Stimulated activated CD4-positive, alpha-beta T cell treated with anti-CD3 and anti-CD28 coated beads, Interleukin-12 subunit alpha, Interleukin-12 subunit beta, amount 100 ng/mL, for 48 hours (primary cell): Measurements from ENCODE around the gene OTOG.

Experiments
- DNase-seq, 3 donors: peaks; one replicate each; pipeline ENCODE4 v3.0.0-alpha.2; 2020; ENCODE audit warnings: low read depth in 2 of 3, low spot score in 1 of 3

OTOG gene

DNA sequence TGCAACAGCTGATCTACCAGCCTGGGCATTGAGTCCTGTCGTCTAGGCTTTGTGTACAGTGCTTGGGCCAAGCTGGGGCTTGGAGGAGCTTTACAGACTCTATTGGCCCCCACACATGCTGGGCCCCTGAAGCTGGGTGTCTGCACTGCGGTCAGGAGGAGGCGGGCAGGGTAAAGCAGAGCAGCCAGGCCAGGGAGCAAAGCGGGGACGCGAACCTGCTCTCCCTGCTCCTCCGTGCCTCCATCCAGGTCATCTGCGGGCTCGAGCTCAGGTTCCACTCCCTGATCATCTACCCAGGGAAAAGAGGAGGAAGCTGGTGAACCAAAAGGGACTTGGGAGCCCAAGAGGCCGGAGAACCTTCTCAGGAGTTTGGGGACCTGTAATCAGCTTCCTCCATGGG is 29.9 kb upstream of the OTOG start:
- no peak for DNase-seq

DNA sequence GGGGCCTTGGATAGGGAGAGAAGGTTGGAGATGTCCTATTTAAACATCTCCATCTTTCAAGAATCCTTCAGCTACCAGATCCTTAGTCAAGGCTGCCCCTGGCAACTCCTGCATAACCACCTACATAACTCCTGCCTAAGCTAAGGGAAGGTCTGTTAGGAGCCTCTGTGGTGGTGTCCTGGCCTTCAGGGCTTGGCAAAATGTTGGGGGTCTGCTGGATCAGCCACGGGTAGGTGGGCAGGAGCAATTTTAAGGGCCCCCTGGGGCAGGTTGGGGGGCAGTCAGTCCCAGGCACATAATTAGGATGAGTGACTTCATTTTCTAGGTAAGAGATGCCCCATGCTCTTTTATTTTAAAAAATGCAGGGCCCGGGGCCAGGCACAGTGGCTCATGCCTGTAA is 28.7 kb upstream of the OTOG start:
- no peak for DNase-seq

DNA sequence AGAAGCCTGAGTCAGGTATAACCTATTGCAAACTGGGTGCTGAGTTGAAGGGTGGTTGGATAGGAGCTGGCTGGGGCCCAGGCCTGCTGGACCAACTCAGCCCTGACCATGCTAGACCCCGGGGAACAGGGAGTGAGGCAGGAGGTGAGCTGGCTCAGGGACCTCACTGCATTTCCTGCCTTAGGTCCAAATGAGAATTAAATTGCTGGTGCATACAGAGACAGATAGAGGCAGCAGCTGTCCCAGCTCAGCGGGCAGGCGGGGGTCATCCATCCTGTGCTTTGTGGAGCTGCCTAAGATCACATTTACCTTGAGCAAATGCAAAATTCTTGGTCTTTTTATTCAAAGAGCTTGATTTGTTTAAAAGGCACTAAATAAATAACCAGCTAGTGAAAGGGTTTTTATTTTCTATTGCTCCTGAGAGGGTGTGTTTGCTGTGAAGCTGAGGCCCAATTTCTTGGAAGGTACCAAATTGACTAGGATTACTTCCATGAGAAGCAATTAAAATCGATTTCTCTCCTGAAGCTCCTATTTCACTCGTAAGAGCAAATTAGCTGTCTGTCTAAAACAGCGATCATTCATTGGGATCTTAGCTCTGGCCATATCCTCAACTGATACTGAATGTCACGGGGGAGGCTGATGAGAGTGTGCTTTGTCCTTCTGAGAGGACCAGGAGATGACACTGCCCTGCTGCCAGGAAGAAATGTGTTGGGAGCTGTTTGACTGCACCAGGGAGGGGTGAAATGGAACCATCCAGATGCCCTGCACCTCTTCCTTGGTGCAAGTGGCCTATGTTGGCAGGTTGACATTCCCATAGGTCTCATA is 27.8 kb upstream of the OTOG start:
- no peak for DNase-seq

DNA sequence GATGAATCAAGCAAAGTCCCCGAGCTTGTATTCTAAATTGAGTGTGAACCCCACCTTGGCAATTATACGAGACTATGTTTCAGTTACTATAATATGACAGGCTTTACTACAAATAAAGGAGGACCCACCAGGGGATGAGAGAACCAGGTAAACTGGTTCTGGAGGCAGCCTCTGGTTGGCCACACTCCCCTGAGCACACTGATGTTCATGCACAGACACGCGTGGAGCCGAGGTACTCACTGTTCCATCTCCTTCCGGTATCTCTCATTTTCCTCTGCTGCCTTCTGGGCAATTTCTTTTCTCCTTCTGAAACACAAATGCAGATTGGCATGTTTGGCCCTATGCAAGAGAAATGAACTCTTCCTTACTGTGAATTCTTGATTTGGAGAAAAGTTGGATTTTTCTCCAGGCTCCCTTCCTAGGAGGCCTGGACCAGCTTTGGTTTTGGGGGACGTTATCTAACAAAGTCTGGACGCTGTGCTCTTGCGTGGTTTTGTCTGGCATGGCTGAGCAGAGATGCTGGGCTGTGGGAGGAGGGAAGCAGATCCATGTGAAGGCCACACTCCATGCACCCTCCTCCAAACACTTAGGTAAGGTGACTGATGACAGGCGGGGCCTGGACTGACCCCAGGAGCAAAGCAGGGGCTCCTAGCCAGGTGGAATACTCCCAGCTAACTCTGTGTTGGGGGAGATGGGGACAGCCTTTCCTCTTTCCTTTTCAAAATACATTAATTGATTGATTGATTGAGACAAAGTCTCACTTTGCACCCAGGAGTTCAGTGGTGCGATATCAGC is 25.8 kb upstream of the OTOG start:
- no peak for DNase-seq

DNA sequence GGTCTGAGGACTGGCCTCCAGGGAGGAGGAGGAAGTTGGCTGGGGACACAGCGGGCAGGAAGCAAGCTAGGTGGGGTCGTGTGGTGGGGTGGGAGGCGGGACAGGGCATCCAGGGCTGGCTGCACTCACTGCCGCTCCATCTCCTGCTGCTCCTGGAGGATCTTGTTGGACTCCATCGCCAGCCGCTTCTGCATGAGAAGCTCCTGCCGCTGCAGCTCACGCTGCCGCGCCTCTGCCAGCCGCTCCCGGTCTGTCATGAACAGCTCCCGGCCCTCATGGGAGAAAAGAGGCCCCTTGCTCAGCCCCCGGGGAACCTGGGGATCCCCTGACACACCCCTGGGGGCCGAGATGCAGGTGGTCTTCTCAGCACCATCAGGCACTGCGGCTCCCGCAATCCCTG is 24.4 kb upstream of the OTOG start:
- DNase-seq = no peak

DNA sequence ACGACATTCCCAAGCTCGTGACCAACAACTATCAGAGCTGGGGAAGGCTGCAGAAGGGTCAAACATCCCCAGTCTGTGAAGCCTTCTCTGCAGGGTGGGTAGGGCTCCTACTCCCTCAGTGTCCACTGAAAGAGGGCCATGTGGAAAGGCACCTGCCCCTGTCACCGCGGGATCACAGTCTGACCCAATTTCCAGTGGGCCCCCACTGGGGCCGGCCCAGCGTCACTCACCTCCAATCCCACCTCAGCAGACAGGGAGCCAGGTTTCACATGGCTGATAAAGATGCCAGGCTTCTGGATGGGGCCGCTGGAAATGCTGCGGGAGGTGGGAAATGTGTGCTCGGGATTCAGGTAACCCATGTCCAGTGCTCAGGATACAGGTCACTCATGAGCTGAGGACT is 22.8 kb upstream of the OTOG start:
- no peak for DNase-seq

DNA sequence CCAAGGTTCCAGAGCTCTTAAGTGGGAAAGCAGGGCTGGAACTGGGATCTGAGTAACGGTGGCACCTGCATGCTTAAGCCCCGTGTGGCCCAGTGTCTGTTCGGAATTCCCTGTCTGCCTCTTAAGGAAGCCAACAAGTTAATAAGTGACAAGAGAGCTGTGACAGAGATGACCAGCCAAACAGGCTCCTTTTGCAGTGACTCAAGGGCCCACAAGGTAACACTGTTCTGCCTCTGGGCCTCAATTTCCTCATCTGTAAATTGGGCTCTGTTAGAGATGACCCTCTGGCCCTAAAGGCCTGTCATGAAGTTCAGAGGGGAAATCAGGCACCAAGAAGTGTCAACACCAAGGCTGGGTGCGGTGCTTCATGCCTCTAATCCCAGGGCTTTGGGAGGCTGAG is 21.5 kb upstream of the OTOG start:
- DNase-seq = no peak

DNA sequence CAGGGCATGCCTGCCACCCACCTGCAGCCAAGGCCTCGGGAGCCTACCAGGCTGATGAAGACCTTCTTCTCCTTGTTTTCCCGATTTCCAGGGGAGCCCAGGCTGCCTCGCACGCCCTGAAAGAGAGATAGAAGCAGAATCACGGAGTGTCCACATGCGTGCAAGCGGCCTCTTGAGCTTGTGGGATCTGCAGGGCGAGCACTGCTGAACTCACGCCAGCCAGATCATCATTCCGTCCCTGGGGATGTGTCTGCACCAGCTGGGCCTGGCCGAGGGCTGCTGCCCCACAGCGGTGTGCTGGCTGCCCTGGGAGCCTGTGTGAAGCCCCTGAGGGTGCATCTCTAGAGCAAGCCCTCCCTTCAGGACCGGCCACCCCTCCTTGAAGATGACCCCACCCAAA is 20.7 kb upstream of the OTOG start:
- no peak for DNase-seq

DNA sequence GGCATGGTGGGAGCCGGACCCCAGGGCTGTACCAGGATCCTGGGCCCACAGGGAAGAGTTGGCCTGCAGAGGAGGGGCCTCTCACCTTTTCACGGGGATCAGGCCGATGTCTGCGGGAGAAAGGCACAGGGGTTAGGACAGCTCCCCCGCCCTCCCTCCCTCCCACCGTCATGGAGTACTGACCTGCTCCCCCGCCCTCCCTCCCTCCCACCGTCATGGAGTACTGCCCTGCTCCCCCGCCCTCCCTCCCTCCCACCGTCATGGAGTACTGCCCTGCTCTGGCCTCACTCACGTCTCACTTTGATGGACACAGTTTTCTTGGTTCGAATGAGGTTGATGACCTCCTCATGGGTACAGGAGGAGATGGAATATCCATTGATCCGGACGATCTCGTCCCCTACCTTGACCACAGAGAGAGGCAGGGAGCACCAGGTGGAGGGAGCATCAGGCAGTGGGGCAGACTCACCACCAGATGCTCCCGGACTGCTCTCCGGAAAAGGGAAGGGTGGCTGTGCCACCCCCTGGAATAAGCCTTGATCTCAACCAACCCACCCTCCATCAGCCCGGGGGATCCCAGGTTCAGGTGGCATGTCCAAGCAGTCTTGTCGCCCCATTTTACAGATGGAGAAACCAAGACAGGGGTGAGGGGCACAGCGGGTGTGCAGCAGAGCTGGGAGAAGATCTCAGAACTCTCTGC is 20.0 kb upstream of the OTOG start:
- no peak for DNase-seq

DNA sequence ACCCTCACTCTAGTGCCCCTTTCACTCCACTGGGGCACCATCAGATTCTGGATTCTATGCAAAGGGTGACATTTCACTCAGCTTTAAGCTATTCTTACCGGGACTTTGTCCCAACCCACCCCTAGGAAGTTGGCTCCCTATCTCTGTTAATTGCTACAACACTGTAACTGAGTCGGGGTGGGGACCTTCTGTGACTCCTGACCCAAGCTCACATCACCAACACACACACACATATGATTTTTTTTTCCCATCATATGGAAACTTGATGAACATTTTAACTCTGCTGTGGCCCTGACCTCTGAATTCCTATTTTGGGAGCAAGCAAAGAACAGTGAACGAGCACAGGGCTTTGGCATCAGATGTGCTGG is 19.4 kb upstream of the OTOG start:
- DNase-seq = no peak

DNA sequence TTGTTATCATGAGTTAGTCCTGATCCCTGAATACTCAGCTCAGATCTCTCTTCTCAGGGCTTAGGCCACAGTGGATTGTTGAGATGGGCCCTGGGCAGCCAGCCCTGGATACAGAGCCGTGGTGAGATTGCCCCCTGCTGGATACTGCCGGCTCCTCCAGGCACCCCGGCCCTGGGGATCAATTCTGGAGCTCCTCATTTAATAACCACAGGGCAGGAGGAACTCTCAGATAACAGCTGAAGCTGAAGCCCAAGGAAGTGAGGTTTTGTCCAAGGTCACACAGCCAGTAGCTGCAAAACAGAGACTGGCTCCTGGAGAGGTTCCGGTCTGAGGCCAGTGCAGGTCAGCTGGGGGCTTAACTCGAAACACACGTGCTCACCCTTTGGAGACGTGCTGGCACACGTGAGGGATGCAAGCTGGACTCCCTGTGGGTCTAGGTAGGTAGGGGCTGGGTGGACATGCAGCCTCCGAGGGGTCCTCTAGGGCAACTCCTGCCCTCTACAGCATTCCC is 18.8 kb upstream of the OTOG start:
- peak; percentile 16 to 67 (median 27) for DNase-seq

DNA sequence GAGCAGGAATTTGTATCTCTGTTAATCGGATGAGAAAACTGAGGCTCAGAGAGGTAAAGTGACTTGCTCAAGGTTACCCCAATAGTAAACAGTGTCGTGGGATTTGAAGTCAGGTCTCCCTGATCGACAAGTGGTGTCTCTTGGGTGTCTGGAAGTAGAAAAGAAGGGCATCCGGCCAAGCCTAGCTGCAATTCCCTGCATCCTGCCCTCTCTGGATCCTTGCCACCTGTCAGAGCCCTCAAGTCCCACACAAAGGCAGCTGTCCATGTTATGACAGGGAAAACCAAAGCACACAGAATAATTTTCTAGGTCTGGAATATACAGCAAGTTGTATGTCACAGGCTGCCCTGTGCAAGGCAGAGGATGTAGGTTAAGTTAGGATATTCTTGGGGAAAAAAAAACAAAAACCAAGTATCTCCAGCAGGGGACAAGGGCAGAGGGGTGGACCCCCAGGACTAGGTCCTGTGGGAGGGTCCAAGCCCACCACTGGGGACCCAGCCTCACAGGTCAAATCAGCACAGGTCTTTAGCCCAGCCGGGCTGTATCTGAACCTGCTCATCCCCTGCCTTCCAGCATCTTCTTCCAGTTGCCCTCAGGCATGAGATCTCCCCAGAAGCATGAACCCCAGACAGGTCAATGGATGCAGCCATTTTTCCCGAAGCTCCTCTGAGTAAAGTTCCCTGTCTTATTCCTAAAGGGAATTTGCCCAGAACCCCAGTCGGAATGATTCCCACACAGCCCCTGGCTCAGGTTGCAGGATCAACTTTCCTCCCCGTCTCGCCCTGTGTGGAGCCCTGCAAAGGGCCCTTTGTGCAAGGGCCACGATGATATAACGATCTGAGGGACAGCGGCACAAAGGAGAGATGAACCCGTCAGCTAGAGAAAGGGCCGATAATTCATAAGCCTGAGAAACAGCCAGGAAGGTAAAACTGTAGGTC is 17.9 kb upstream of the OTOG start:
- no peak for DNase-seq

DNA sequence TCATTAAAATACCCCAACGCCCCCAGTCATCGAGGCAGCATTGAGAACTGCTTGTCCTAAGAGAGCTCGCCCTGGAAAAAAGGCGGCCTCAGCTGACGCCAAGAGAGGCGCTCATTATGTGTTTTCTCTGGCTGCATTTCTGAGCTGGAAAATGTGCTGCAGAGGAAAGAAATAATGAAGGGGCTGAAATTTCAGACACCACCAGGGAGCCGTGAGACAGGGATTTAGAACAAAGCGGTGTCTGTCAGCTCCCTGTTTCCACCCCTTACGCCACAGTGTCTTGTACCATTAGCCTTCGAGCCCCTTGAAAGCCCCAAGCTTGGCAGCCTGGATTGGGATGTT is 17.2 kb upstream of the OTOG start:
- DNase-seq = no peak

DNA sequence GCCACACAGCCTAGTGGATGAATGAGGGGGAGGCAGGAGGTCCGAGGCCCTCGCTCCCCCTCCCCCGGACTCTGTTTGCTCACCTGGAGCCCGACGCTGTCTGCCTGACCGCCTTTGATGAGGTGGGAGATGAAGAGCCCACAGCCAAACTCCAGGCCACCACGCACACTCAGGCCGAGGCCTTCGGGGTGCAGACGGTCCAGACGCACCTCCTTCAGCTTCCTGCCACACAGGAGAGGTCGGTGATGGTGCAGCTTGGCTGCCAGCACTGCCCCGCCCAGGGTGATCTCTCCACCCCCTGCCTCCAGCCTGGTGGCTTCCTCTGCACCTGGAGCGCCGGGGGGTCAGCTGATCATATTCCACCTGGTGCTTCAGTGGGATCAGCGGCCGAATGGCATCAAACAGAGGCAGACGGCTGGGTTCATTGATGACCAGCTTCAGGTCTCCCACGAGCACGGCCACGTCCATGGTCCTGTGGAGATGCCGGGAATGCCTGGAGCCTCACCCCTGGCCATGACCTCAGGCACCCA is 15.9 kb upstream of the OTOG start:
- no peak for DNase-seq

DNA sequence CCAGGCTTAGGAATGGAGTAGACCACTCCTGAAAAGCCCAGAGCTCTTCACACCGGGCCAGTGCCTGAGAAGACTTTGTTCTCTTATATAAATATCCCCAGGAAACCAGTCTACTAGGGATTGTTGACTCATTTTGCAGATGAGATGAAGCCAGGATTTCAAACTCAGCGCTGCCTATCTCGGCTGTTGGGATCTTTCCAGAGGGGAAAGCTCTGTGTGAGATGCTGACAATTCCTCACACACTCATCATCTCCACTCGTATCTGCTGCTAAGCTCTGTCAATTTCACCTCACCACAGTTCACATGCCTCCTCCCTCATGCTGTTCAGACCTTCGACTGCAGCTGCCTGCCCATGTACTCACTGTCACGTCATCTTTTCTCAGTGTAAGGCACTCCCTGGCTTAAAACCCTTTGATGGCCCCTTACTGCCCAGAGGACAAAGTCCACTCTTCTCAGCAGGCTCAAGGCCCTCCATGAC is 15.4 kb upstream of the OTOG start:
- no peak for DNase-seq

DNA sequence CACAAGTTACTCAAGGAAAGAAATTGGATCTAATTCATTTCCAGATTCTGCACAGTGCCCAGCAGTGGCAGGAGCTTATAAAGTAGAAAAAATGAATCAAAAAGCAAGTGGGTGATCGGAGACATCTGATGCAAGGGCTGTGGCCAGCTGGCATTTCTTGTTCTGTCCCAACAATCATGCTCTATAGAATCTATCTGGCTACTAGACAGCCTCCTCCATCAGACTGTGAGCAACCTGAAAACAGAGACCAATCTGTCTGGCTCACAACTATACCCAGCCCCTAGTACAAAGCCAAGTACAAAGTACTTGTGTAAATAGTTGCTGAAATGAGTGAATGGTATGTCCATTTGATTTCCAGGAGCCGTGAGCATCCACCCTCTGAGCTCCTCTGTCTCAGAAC is 14.3 kb upstream of the OTOG start:
- no peak for DNase-seq

DNA sequence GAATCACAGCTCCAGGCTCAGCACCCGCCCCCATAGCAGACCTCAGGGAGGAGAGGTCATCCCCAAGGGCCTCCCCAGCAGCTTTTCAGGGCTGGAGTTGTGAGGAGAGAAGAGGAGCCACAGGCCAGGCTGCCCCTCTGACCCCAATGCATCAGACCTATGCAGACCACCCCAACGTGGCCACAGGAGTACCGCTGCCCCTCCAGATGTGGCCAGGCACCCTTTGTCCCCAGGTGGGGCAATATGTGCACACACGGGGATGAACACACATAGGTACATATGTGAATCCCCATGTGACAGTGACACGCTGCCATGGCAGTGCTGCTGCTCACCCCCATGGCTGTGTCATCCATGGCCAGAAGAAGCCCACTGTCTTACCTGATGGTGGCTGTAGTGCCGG is 13.7 kb upstream of the OTOG start:
- DNase-seq = no peak

DNA sequence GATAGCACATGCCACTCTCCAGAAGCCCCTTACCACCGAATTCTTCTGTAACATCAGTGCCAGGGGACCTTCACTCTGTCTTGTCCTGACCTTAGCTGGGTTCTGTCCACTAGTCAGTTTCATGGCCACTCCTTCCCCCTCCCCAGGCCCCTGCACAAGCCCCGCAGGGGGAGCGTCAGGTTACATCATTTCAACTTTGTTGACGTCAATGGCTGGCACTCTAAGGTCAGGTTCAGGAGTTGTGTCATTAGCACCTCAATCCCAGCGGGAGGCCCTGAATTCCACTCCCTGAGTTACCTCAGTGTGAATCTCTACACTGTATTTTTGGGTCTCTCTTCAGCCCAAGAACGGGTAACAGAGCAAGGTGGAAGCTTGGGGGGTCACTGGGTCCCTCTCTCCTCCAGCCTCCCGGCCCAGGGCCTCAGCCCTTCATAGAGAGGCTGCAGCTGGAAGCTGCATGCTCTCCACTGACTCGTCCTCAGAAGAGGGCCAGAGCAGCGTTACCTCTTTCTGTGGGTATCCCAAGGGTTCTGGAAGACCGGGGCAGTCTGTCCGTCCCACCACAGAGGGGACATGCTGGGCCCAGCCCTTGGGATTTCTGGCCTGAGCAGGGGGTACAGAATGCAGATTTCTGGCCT is 13.2 kb upstream of the OTOG start:
- no peak for DNase-seq

DNA sequence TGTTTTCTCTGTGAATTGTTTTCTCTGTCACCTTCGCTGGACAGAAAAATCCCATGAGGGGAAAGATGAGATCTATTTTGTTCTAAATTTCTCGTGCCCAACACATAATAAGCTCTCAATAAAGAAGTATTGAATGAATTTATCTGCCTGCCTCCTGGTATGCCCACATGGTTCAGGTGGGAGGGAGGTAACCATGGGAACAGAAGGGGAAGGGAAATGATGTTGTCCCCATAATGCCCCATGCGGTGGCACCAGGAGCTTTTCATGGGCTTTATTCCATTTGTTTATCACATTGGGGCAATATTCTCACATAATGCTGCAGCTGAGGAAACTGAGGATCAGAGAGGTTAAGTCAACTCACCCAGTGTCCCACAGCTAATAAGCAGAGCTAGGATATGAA is 11.6 kb upstream of the OTOG start:
- no peak for DNase-seq

DNA sequence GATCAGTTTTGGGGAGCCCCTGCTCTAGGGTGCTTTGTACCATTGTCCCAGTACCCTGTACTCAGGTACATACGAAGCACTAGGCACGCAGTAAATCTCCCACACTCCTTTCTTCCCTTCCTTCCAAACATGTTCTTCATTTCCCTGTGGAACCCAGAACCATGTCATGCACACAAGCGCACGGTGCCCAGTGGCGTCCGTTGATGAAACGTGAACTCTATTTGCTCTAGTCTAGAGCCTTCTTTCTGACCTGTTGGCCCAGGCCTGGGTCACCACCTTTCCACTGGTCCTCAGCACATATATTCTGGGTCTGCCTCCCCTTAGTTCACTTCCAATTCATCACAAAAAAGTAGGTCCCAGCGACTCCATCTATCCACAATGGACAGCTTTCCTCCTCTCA is 9.8 kb upstream of the OTOG start:
- no peak for DNase-seq
